Adrenal gland (tissue), 5 donors: ENCODE results near the gene CNOT11.
A peak's percentile ranks its signal among the peaks of the same experiment; 100 is the strongest.

Source experiments
- CTCF ChIP-seq, 6 experiments: fragments of 450-650 bp in 4 of 6; fragments of 200-600 bp in 2 of 6; sonication (generic) in 1 of 6; IDR thresholded peaks; 1 replicate in 5 of 6; 2 replicates in 1 of 6; pipeline versions ENCODE4 v1.5.1 to v1.8.0; 2016 to 2021; ENCODE audit warnings: antibody characterized with exemption in 6 of 6, mild to moderate bottlenecking in 2 of 6, moderate library complexity in 1 of 6
- POLR2A ChIP-seq, 2 donors: fragments of 450-650 bp; IDR thresholded peaks; one replicate each; pipeline ENCODE4 v1.6.1; 2017; ENCODE audit warnings: antibody characterized with exemption in 2 of 2, mild to moderate bottlenecking in 2 of 2, moderate library complexity in 1 of 2
- donor health status: DM: no; HTN: no; CAD: no.

DNA sequence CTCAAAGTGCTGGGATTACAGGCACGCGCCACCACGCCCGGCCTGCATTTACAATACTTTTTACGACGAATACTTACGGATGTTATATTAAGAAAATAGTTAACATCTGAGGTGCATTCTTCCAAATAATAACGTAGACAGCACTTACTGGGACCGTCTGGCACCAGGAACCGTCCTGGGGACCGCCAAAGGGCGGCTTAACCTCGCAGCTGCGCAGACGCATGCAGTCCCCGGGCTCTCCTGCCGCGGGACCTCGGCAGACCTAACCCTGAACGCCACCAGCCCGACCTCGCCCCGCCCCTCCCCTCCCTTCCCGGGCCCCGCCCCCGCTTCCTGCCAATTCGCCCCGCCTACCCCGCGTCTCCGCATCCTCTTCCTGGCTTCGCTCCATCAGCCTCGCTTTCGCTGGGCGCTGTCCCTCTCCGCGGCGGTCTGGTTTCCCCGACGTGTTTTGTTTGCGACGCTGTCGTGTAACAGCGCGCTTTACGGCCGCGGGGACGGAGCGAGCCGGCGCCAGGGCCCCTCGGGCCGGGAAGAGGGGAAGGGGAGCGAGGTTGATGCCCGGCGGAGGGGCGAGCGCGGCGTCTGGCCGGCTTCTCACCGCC lies at the start of gene CNOT11:
- TF ChIP-seq CTCF (IDR thresholded peaks at IDR 0.05) = peak in 2 of 6 experiments; percentile 2 to 42
- TF ChIP-seq POLR2A (IDR thresholded peaks at IDR 0.05) = peak; percentile 28 to 82
